H1 (cell line): ENCODE data around the gene GNAI1. TPM values are rescaled to one million over a fixed set of nuclear protein-coding genes. Genes with fewer than 3 reads are reported as not detected.

Experiments
- CBX5 ChIP-seq: fragments of 300-800, 300-1000 bp; sonication (generic); IDR thresholded peaks from 2 replicates; pipeline ENCODE4 v1.7.1; 2016; ENCODE audit warnings: antibody characterized with exemption, low read length, low read depth
- EP300 ChIP-seq, 2 experiments: IDR thresholded peaks; 1 replicate in 1 of 2; 2 replicates in 1 of 2; pipeline ENCODE4 v1.6.1; 2011 to 2012; ENCODE audit warnings: low read depth in 2 of 2, low read length in 2 of 2, mild to moderate bottlenecking in 2 of 2, borderline replicate concordance in 1 of 2, inconsistent platforms in 1 of 2, moderate library complexity in 1 of 2
- SIN3A ChIP-seq, 2 experiments: IDR thresholded peaks in 1 of 2; conservative IDR thresholded peaks in 1 of 2; 2 replicates each; pipeline ENCODE4 v1.6.1; 2011 to 2012; ENCODE audit warnings: low read length in 2 of 2, improper control_type of control experiment in 1 of 2, low read depth in 1 of 2, mild to moderate bottlenecking in 1 of 2
- polyA plus RNA-seq, 7 experiments: library from polyadenylated mRNA; depleted of rRNA in 3 of 7; stranded (reverse) in 5 of 7; unstranded in 2 of 7; fragments of >200 nt in 5 of 7; fragments of 200-250 nt in 2 of 7; gene quantifications; 1 replicate in 5 of 7; 2 replicates in 1 of 7; 4 replicates in 1 of 7; pipeline versions ENCODE4 v1.2.1 to v1.2.3, GENCODE V29; 2011 to 2013; ENCODE audit warnings: missing spikeins in 2 of 7, mixed read lengths in 2 of 7
- total RNA-seq: library from RNA; stranded (reverse); fragmentation: NEBNext Ultra II Directional; extraction: Animal tissue kit (Norgen Biotek cat#: 25700); gene quantifications from 2 replicates; pipeline ENCODE4 v1.2.1, GENCODE V29; 2021

The GNAI1 gene
- total and polyA plus RNA-seq, 2 of the 8 experiments (the other 6 are each of a cell fraction or from before 2014, with no cell fraction given) = 8.0 to 29.5 TPM

- TF ChIP-seq CBX5 = no peak
- TF ChIP-seq EP300 (IDR thresholded peaks at IDR 0.05; ENCODE audit: borderline replicate concordance in 1 of 2, low read depth in 2 of 2, low read length in 2 of 2) = no peak
- no peak for TF ChIP-seq SIN3A (conservative IDR thresholded peaks at IDR 0.05 in 1 of 2, IDR thresholded peaks at IDR 0.05 in 1 of 2; ENCODE audit: low read depth in 1 of 2, low read length in 2 of 2)
- TF ChIP-seq, all 59 proteins: peak for 0
These were observed 35.8 kb downstream of the GNAI1 start (continued) for GRCh38 chr7:80170445-80170844.
